Pancreas (tissue), 10 donors: Measurements from ENCODE around the gene ACSL1. TPM values are rescaled to one million over a fixed set of nuclear protein-coding genes. Genes with fewer than 3 reads are reported as not detected.
"Not testable (repeated sequence)": the region's sequence is repeated elsewhere in the genome, so short reads cannot be mapped to it uniquely, and the experiment has no call there.

Source experiments
- ATAC-seq, 4 donors: fragments of 200-7000 bp; cut with Tn5 transposase; one replicate each; pipeline versions ENCODE4 v1.8.0 to v1.9.1; 2020; ENCODE audit warnings: mild to moderate bottlenecking in 4 of 4, moderate library complexity in 4 of 4
- DNase-seq, 6 donors: peaks; one replicate each; pipeline ENCODE4 v3.0.0-alpha.2; 2020
- FAIRE-seq: peaks from 2 replicates; lab custom pipeline; 2012; peaks lifted over from hg19 to GRCh38; lab: Jason Lieb, UNC
- H3K27ac ChIP-seq, 4 donors: fragments of 200-600 bp; sonication (generic); 1 replicate in 3 of 4; 2 replicates in 1 of 4; pipeline versions ENCODE4 v1.5.0 to v1.8.0; 2020
- H3K27me3 ChIP-seq, 4 donors: fragments of 200-600 bp; one replicate each; pipeline ENCODE4 v1.8.0; 2021
- H3K36me3 ChIP-seq, 3 donors: fragments of 200-600 bp; sonication (generic) in 1 of 3; one replicate each; pipeline versions ENCODE4 v1.5.0 to v1.8.0; 2020 to 2021
- H3K4me1 ChIP-seq, 3 donors: fragments of 200-600 bp; one replicate each; pipeline ENCODE4 v1.8.0; 2021
- H3K4me3 ChIP-seq, 4 donors: fragments of 200-600 bp; sonication (generic) in 2 of 4; one replicate each; pipeline versions ENCODE4 v1.5.0 to v1.8.0; 2020 to 2021
- H3K9me3 ChIP-seq, 4 donors: fragments of 200-600 bp; one replicate each; pipeline ENCODE4 v1.8.0; 2021
- WGBS, 2 donors: extraction: QIAGEN DNeasy Blood & Tissue Kit; methylation state at CpG; one replicate each; pipeline ENCODE4 v1.1.7; 2013; 5-methylcytosine and 5-hydroxymethylcytosine counted together
- intact Hi-C, 3 donors: fragments of 100-400 bp; cut with DNase I; formaldehyde crosslinking; loops; one replicate each; pipeline versions ENCODE4 v1.11.1 to v1.14.2; 2022
- polyA plus RNA-seq, 2 donors: library from polyadenylated mRNA; stranded (reverse); fragments of 200-250 nt; gene quantifications; one replicate each; pipeline ENCODE4 v1.2.3, GENCODE V29; 2013
- total RNA-seq, 6 donors: library from RNA; stranded (reverse); fragmentation: NEBNext Ultra II Directional in 4 of 6; extraction: Animal tissue kit (Norgen Biotek cat#: 25700) in 4 of 6; gene quantifications; one replicate each; pipeline versions ENCODE4 v1.2.1 to v1.2.4, GENCODE V29; 2021 to 2023
- TF ChIP-seq, protein P1 (sequence below), 4 donors: fragments of 200-600 bp; sonication (generic) in 3 of 4; IDR thresholded peaks; one replicate each; pipeline versions ENCODE4 v1.5.0 to v1.8.0; 2021; ENCODE audit warnings: antibody characterized with exemption in 4 of 4
- donor health status: healthy with polysubstance abuse.
- donor health status: DM: no; HTN: no; CAD: no; lungs with moderate emphysema.
- donor health status: DM: no; HTN: no; CAD: no.
- donor health status: control.
- donor health status: control.
- donor health status: Bipolar disorder and iron deficiency.
- donor health status: DM: yes; HTN: yes; CAD: no.
- donor health status: DM: no; HTN: no; CAD: no.
- donor health status: DM: no; HTN: no; CAD: no.
- donor health status: DM: yes; HTN: yes; CAD: no.

The ACSL1 gene
- total and polyA plus RNA-seq, 8 donors: 16.0 to 39.4 (median 20.9) TPM

DNA sequence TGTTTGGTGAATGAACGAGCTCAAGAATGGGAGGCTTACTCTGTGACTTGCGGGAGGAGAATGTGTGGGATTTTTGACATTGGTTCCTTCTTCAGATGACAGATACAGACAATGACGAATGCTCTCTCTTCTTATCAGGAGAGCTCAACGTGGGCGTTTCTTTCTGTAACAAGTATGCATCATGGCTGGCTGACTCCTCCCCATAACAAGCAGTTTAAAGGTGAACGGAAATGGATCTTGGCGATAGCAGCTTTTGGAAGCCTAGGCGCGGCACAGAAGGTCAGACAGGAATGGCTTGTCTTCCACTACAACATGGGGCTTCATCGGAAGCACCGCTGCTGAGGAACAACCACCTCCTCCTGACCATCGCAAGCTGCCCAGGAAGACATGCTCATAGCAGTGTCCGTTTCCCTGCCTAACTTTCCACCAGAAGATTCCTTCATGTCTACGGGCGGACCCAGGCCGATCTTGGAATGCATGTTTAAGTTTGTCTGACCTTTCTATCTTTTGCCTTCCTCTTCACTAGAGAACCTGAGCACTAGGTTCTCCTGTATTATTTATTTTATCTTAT lies 18.3 kb upstream of the ACSL1 start:
- FAIRE-seq (no peak), DNase-seq (no peak), ATAC-seq (no peak)
- TF ChIP-seq, protein P1, sequence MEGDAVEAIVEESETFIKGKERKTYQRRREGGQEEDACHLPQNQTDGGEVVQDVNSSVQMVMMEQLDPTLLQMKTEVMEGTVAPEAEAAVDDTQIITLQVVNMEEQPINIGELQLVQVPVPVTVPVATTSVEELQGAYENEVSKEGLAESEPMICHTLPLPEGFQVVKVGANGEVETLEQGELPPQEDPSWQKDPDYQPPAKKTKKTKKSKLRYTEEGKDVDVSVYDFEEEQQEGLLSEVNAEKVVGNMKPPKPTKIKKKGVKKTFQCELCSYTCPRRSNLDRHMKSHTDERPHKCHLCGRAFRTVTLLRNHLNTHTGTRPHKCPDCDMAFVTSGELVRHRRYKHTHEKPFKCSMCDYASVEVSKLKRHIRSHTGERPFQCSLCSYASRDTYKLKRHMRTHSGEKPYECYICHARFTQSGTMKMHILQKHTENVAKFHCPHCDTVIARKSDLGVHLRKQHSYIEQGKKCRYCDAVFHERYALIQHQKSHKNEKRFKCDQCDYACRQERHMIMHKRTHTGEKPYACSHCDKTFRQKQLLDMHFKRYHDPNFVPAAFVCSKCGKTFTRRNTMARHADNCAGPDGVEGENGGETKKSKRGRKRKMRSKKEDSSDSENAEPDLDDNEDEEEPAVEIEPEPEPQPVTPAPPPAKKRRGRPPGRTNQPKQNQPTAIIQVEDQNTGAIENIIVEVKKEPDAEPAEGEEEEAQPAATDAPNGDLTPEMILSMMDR (IDR thresholded peaks at IDR 0.05): no peak
- H3K4me1 ChIP-seq: no peaks in the 10 kb centered on the region
- no peak overlapping the region for H3K4me3 ChIP-seq
- WGBS, 2 donors: 73 to 81% methylated on average over 16 of the region's 16 CpGs
- H3K36me3 ChIP-seq: no peaks in the 10 kb centered on the region
- intact Hi-C loops: no loop called here
- no peak overlapping the region for H3K27ac ChIP-seq
- H3K27me3 ChIP-seq: no peaks in the 10 kb centered on the region
- no peaks in the 10 kb centered on the region for H3K9me3 ChIP-seq

DNA sequence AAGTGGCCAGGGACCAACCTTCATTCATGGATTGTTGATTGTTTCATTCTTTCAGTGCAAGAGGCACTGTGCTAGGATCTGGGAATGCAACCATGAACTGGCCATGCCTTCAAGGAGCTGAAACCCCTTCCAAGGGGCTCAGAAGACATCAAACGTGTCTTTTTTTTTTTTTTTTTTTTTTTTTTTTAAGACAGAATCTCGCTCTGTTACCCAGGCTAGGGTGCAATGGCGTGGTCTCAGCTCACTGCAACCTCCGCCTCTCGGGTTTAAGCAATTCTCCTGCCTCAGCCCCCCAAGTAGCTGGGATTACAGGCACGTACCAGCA lies 13.3 kb upstream of the ACSL1 start:
- DNase-seq, FAIRE-seq, H3K36me3 ChIP-seq, H3K4me1 ChIP-seq, H3K4me3 ChIP-seq, ATAC-seq, H3K27me3 ChIP-seq, intact Hi-C loops, H3K9me3 ChIP-seq, H3K27ac ChIP-seq: not testable (repeated sequence)
- WGBS, 2 donors: 83 to 98% methylated on average over 6 of the region's 6 CpGs

DNA sequence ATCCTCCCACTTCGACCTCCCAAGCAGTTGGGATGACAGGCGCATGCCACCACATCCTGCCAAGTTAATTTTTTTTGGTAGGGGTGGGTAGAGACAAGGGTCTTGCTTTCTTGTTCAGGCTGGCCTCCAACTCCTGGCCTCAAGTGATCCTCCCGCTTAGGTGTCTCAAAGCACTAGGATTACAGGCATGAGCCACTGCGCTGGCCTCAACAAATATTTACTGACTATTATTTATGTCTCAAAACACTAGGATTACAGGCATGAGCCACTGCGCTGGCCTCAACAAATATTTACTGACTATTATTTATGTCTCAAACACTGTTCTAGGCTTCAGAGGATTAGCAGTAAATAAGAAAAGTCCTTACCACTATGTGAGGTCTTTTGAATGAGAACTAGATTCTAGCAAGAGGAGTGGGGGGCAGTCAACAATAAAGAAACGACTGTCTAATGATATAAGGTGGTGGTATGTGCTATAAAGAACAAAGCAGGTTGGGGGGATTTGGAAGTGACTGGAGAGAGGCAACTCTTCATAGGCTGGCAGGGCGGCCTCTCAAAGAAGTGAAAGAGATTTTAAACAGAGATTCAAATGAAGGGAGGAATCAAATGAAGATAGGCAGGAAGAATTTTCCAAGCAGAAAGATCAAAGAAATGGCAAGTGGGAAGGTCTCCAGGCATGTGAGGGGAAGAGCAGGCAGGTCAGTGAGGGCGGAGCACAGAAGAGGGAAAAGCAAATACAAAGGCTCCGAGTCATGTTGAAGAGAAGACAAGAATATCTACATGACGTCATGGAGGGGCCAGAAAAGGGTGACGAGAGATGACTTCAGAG lies 12.7 kb upstream of the ACSL1 start:
- TF ChIP-seq, protein P1 (IDR thresholded peaks at IDR 0.05): no peak
- H3K4me3 ChIP-seq: no peak overlapping the region
- no peak for DNase-seq
- FAIRE-seq: no peak
- H3K9me3 ChIP-seq: no peaks in the 10 kb centered on the region
- intact Hi-C loops: no loop called here
- WGBS, 2 donors: 65 to 66% methylated on average over 11 of the region's 11 CpGs
- H3K4me1 ChIP-seq: no peaks in the 10 kb centered on the region
- H3K27me3 ChIP-seq: no peaks in the 10 kb centered on the region
- no peak overlapping the region for H3K27ac ChIP-seq
- no peaks in the 10 kb centered on the region for H3K36me3 ChIP-seq
- ATAC-seq: no peak

DNA sequence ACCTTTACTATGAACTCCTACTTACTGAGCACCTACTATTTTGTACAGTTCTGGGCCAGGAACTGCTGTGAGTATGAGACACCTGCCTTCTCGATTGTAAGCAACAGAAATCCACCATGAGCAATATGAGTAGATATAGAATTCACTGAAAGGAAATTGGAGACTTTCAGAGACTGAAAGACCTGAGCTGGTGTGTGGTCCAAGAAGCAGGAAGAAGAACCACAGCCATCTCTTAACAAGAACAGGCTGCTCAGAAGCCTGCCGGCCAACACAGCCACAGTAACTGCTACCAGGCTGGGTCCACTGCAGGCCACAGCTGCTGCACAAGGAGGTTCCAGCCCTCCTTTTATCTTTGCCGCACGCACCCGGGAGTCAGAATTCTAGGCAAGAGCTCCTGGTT lies 10.8 kb upstream of the ACSL1 start:
- Histone ChIP-seq H3K36me3 (no peaks in the 10 kb centered on the region), H3K4me1 (no peaks in the 10 kb centered on the region), H3K27ac (no peak overlapping the region), H3K9me3 (no peaks in the 10 kb centered on the region), H3K27me3 (no peaks in the 10 kb centered on the region), H3K4me3 (no peak overlapping the region)
- DNase-seq (no peak), ATAC-seq (no peak), FAIRE-seq (no peak)
- intact Hi-C loops: no loop called here
- 84 to 95% methylated on average over 5 of the region's 5 CpGs for WGBS, 2 donors
- TF ChIP-seq, protein P1 (IDR thresholded peaks at IDR 0.05): no peak

DNA sequence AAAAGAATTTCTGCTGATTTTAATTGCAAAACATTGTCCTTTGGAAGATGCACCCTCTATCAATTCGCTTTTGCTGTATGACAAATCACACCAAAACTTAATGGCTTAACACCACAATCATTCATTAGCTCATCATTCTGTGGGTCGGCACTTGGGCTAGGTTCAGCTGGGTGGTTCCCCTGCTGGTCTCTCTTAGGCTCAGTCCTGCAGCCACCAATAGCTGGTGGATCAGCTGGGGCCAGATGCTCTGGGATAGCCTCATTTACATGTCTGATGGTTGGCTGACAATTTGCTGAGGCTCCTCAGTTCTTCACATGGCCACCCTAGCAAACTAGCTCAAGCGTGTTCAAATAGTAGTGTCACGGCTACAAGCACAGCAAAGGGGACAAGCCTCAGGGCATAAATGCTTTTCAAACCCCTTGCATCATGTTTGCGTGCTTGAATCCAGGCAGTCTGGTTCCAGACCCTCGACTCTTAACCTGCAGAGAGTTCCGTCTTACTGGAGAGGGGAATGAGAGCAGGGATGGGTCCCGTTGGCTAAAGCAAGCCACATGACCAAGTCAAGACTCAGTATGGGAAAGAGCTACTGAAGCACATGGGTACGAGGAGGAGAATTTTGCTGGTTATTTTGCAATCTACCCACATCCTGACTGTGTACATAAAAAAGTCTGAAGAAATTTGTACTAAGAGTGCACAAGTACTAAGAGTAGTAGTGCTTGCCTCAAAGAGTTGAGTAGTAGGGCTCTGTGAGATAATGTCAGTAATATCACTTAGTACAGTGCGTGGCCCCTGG lies 7.5 kb upstream of the ACSL1 start:
- ATAC-seq: peak in 1 of 4 donors; percentile 50
- H3K36me3 ChIP-seq: no peaks in the 10 kb centered on the region
- no peaks in the 10 kb centered on the region for H3K27me3 ChIP-seq
- H3K9me3 ChIP-seq: no peaks in the 10 kb centered on the region
- DNase-seq: no peak
- no peak overlapping the region for H3K27ac ChIP-seq
- intact Hi-C loops: no loop called here
- no peak overlapping the region for H3K4me3 ChIP-seq
- TF ChIP-seq, protein P1 (IDR thresholded peaks at IDR 0.05): no peak
- WGBS, 2 donors: 83 to 85% methylated on average over 10 of the region's 10 CpGs
- no peaks in the 10 kb centered on the region for H3K4me1 ChIP-seq
- no peak for FAIRE-seq
